GM12892 (cell line): ENCODE results near the gene INPP5E.
"Not testable (repeated sequence)": the region's sequence is repeated elsewhere in the genome, so short reads cannot be mapped to it uniquely, and the experiment has no call there.

Source experiments
- DNase-seq: peaks from one replicate; pipeline ENCODE4 v3.0.0; 2011; ENCODE audit not compliant: insufficient read length
- FAIRE-seq: peaks from 2 replicates; lab custom pipeline; 2011; peaks lifted over from hg19 to GRCh38; lab: Jason Lieb, UNC
- POLR2A ChIP-seq: IDR thresholded peaks from 2 replicates; pipeline ENCODE4 v1.6.1; 2011; ENCODE audit warnings: low read depth, low read length, control low read depth
- POLR2AphosphoS5 ChIP-seq: IDR thresholded peaks from 2 replicates; pipeline ENCODE4 v1.6.1; 2011; ENCODE audit warnings: low read depth, low read length, control low read depth
- TAF1 ChIP-seq: IDR thresholded peaks from 2 replicates; pipeline ENCODE4 v1.6.1; 2011; ENCODE audit warnings: low read depth, mild to moderate bottlenecking, control low read depth, low read length, borderline replicate concordance

The INPP5E gene

GRCh38 chr9:136431782-136432350 lies 7.8 kb downstream of the INPP5E start:
- no peak for FAIRE-seq
- no peak for DNase-seq
- no peak for TF ChIP-seq TAF1
- TF ChIP-seq POLR2AphosphoS5: no peak
- TF ChIP-seq POLR2A: no peak

- DNase-seq: no peak
- FAIRE-seq: no peak
- TF ChIP-seq TAF1 (no peak), POLR2AphosphoS5 (no peak), POLR2A (no peak)
Measured at GRCh38 chr9:136430588-136431234, 8.9 kb downstream of the INPP5E start.

GRCh38 chr9:136429683-136430491 lies 9.8 kb downstream of the INPP5E start:
- FAIRE-seq: no peak

GRCh38 chr9:136429075-136429628 lies 10.5 kb downstream of the INPP5E start:
- FAIRE-seq: no peak
- DNase-seq: no peak

More at GRCh38 chr9:136429683-136430491, 9.8 kb downstream of the INPP5E start:
- no peak for TF ChIP-seq POLR2A
- no peak for DNase-seq

GRCh38 chr9:136426787-136427186 lies 12.9 kb downstream of the INPP5E start:
- FAIRE-seq: no peak
- DNase-seq: no peak
- TF ChIP-seq TAF1 (no peak), POLR2AphosphoS5 (no peak), POLR2A (no peak)

More at GRCh38 chr9:136429075-136429628, 10.5 kb downstream of the INPP5E start:
- TF ChIP-seq POLR2AphosphoS5 (no peak), TAF1 (no peak), POLR2A (no peak)

GRCh38 chr9:136425367-136425766 lies 14.3 kb downstream of the INPP5E start:
- not testable (repeated sequence) for FAIRE-seq, DNase-seq

GRCh38 chr9:136424750-136425362 lies 14.8 kb downstream of the INPP5E start:
- DNase-seq: no peak
- FAIRE-seq: no peak
- TF ChIP-seq POLR2A: no peak
- TF ChIP-seq TAF1: no peak
- TF ChIP-seq POLR2AphosphoS5: no peak

GRCh38 chr9:136423432-136424146 lies 16.1 kb downstream of the INPP5E start:
- no peak for DNase-seq
- TF ChIP-seq TAF1: no peak
- 0 out of 2 replicates have a peak, but pooled peaks have one; percentile 11 for TF ChIP-seq POLR2AphosphoS5
- no peak for FAIRE-seq

GRCh38 chr9:136422876-136423275 lies 16.8 kb downstream of the INPP5E start:
- TF ChIP-seq POLR2A: no peak
- no peak for TF ChIP-seq POLR2AphosphoS5
- no peak for TF ChIP-seq TAF1
- DNase-seq: no peak
- FAIRE-seq: no peak

- FAIRE-seq (no peak), DNase-seq (no peak)
- TF ChIP-seq POLR2A (peak; percentile 41; the same call in 1 of the 2 replicates), TAF1 (no peak), POLR2AphosphoS5 (no peak)
Measured at GRCh38 chr9:136421791-136422190, 17.9 kb downstream of the INPP5E start.

- DNase-seq (no peak), FAIRE-seq (no peak)
- TF ChIP-seq POLR2AphosphoS5 (no peak), TAF1 (no peak), POLR2A (no peak)
Measured at GRCh38 chr9:136419092-136419420, 20.6 kb downstream of the INPP5E start.
